Measurements from ENCODE around the gene MARCHF7.

MARCHF7 gene

DNA sequence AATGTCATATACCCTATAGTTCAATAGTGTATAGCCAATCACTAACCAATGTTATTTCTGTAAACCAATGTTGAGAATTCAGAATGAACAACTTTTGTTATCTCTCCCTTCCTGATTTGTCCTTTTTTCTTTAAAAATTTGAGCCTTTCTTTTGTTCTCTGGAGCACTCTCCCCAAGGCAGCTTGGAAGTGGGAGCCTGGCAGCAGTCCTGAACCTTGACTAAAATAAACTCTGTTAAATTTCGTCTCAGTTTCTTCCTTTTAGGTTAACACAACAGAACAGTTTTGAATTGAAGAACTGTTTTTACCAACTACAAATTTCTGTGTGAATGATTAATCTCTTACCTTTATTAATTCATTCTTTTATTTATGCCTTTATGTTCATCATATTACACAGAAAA, 49.8 kb downstream of the MARCHF7 start:
- DNase-seq (ENCODE audit: low read depth in 2 of 2), result no peak

All from stimulated activated CD4-positive, alpha-beta T cell treated with anti-CD3 and anti-CD28 coated beads, Interleukin-1b, Interleukin-23, amount 100 ng/mL, for 1 hour (primary cell).